GM21526 (cell line): ENCODE data around the gene KMT2C.
"Not testable (repeated sequence)": the region's sequence is repeated elsewhere in the genome, so short reads cannot be mapped to it uniquely, and the experiment has no call there.

Experiments
- ATAC-seq: cut with Tn5 transposase; IDR thresholded peaks from one replicate; pipeline ENCODE4 v1.9.1; 2021; ENCODE audit warnings: moderate library complexity; ENCODE audit not compliant: unreplicated experiment, low FRiP score

Gene KMT2C

GRCh38 chr7:152442330-152442835, 6.6 kb upstream of the KMT2C start:
- no peak for ATAC-seq

GRCh38 chr7:152441810-152442209, 6.0 kb upstream of the KMT2C start:
- not testable (repeated sequence) for ATAC-seq

DNA sequence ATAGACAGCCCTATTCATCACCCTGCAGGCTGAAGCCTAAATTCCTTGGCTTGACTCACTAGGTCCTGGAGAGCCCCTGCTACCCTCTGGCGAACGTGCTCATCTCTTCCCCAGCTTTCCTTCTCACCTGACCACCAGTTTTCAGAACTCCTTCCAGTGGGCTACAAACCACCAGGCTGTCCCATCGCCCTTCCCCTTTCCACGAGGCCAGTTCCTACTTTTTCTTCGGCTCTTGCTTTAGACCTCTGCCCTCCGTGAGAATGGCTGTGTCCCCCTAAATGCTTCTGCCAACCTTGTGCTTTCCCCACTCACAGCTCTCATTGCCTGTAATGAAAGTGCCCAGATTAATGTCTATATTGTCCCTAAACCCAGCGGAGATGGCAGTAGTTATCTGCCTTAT, 5.4 kb upstream of the KMT2C start:
- not testable (repeated sequence) for ATAC-seq

- not testable (repeated sequence) for ATAC-seq
Measured at GRCh38 chr7:152438017-152438416, 2.2 kb upstream of the KMT2C start.

GRCh38 chr7:152436931-152437575, 1.2 kb upstream of the KMT2C start:
- not testable (repeated sequence) for ATAC-seq

GRCh38 chr7:152436111-152436930, 518 bp upstream of the KMT2C start:
- ATAC-seq = peak; percentile 50

- not testable (repeated sequence) for ATAC-seq
Measured at GRCh38 chr7:152434511-152435383, 1.1 kb downstream of the KMT2C start.

GRCh38 chr7:152433721-152434490, 1.9 kb downstream of the KMT2C start:
- peak; percentile 30 for ATAC-seq

GRCh38 chr7:152432735-152433134, 3.1 kb downstream of the KMT2C start:
- ATAC-seq = not testable (repeated sequence)

DNA sequence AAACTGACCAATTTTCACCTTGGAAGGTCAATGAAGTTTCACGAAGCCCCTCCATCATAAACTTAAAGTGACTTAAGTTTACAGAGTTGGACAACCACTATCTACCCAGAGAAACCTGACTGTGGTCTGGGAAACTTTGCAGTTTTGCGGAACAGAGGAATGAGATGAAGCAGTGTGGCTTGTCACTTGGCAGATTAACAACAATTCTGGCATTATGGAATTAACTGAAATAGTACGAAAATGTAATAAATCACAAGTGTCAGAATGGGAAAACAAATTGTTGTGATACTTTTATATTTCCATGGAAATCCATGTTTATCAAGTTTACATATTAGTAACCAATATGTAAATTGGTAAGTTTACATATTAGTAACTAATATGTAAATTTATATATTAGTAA, 4.9 kb downstream of the KMT2C start:
- ATAC-seq = no peak

DNA sequence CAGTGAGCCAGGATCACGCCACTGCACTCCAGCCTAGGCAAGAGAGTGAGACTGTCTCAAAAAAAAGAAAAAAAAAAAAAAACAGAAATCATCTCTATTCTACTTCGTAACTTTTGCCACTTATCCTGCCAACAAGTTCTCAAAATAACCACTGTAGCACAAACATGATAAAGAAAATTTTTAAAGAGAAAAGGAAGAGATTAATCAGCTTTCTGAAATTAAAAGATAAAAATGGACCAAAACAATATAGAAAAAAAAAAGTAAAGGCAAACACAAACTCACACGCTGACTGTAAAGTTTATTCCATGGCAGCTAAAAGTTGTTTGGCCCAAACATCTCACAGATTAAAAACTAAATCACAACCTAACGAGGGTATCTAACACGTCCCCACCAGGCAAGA, 5.7 kb downstream of the KMT2C start:
- ATAC-seq = not testable (repeated sequence)

DNA sequence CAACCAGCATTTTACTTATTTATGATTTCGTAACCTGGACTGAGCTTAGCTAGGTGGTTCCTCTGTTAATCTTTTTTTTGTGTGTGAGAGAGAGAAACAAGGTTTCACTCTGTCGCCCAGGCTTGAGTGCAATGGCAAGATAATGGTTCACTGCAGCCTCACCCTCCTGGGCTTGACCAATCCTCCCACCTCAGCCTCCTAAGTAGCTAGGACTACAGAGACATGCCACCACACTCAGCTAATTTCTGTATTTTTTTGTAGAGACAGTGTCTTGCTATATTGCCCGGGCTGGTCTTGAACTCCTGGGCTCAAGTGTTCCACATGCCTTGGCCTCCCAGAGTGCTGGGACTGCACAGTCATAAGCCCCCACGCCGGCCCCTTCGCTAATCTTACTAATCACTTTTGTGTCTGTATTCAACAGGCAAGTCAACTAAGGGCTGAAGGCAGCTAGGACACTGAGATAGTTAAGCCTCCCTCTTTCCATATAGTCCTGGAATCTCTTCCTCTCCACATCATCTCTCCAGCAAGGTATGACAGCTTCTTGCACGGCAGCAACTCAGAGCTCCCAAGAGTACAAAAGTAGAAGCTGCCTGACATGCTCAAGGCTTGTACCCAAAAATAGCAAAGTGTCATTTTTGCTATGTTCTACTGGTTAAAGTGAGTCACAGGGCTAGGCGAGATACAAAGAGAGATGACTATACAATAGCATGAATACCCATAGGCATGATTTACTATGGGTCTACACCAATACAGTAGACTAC, 11.3 kb downstream of the KMT2C start:
- ATAC-seq = no peak

DNA sequence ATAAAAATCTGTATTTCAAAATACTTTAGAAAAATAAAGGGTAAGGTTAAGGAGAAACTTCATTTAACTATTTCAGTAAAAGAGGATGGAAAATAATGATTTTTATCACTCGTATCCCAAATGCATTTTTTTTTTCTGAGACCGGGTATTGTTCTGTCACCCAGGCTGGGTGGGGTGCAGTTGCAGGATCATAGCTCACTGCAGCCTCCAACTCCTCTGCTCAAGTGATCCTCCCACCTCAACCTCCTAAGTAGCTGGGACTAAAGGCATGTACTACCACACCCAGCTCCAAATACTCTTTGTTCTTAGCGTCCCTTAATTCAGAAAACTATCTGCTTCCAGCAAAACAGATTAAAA, 11.8 kb downstream of the KMT2C start:
- no peak for ATAC-seq

- ATAC-seq = not testable (repeated sequence)
Measured at GRCh38 chr7:152423171-152423570, 12.6 kb downstream of the KMT2C start.

DNA sequence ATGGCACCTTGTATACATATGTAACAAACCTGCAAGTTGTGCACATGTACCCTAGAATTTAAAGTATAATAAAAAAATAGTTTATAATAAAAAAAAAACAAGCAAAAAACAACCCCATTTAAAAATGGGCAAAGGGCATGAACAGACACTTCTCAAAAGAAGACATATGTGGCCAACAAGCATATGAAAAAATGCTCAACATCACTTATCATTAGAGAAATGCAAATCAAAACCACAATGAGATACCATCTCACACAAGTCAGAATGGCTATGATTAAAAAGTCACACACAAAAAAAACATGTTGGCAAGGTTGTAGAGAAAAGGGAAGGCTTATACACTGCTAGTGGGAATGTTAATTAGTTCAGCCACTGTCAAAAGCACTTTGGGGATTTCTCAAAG, 14.9 kb downstream of the KMT2C start:
- not testable (repeated sequence) for ATAC-seq

DNA sequence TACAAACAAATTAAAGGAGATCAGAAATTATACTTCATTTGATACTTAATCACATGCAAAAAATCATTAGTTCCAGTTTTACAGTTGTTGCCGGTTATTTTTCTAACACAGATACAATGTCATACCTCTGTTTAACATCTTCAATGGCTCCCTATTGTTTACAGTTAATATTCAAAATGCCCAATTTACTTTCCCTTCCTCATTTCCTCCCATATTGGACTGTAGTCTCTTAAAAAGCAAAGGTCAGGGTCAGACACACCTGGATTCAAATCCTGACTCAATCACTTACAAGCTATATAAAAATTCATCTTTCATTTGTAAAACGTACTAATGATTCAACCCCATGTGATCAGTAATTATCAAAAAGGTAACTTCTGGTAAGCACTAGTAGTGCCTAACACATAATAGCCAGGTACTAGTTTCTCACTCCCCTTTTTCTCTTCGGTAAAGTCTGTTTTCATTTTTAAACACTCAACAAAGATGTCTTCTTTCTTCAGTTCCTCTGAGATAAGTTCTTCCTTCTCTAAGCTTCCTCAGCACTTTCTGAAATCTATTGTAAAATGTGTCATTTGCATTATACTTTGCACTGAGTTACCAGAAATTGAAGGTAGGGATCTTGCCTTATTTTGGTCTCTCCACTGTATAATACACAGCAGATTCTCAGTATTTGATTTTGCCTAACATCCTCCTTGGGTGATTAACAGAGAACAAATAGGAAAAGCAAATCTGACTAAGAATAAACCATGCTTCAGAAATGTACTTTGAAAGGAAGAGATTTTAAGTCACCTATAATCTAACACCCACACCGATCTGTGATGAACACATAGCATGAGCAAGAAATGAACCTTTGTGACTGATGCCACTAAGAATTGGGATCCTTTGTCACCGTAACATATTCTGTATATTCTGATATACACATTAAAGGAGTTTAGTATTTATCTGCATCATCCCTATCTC, 16.1 kb downstream of the KMT2C start:
- ATAC-seq = no peak

DNA sequence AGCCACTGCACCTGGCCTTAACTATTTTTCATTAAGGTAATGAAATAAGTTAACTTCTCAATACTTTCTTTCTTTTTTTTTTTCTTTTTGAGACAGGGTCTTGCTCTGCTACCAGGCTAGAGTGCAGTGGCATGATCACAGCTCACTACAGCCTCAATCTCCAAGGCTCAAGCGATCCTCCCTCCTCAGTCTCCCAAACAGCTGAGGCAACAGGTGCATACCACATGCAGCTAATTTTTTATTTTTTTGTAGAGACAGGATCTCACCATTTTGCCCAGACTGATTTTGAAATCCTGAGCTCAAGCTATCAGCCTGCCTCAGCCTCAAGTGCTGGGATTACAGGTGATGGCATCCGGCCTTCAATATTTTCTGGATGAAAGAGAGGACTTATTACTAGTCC, 21.0 kb downstream of the KMT2C start:
- ATAC-seq = no peak

GRCh38 chr7:152411389-152411788, 24.4 kb downstream of the KMT2C start:
- ATAC-seq = no peak
